GM23338 (cell line): ENCODE measurements around the gene RER1. TPM values are rescaled to one million over a fixed set of nuclear protein-coding genes. Genes with fewer than 3 reads are reported as not detected.

Experiments
- ATAC-seq: fragments of 200-7000 bp; cut with Tn5 transposase; 3 replicates; pipeline ENCODE4 v1.9.1; 2020
- DNase-seq: peaks from one replicate; pipeline ENCODE4 v3.0.0-alpha.2; 2015; ENCODE audit warnings: low spot score
- H2AFZ ChIP-seq: fragments of 200-600 bp; sonication (generic); 2 replicates; pipeline ENCODE4 v1.8.0; 2016; ENCODE audit warnings: antibody characterized with exemption, mild to moderate bottlenecking, moderate library complexity
- H3F3A ChIP-seq: fragments of 200-600 bp; sonication (generic); replicated peaks from 2 replicates; pipeline ENCODE4 v1.8.0; 2017; ENCODE audit warnings: antibody characterized with exemption, mixed run types, low read depth
- H3K27ac ChIP-seq: fragments of 200-600 bp; sonication (generic); 2 replicates; pipeline ENCODE4 v1.6.1; 2016; ENCODE audit warnings: low read depth
- H3K27me3 ChIP-seq: fragments of 200-600 bp; sonication (generic); 2 replicates; pipeline ENCODE4 v1.8.0; 2016; ENCODE audit warnings: mild to moderate bottlenecking, mixed run types, moderate library complexity; ENCODE audit not compliant: insufficient read depth
- H3K36me3 ChIP-seq: fragments of 200-600 bp; sonication (generic); 2 replicates; pipeline ENCODE4 v1.8.0; 2016; ENCODE audit warnings: mild to moderate bottlenecking; ENCODE audit not compliant: insufficient read depth
- H3K4me1 ChIP-seq: fragments of 200-600 bp; sonication (generic); 2 replicates; pipeline ENCODE4 v1.8.0; 2016; ENCODE audit warnings: mild to moderate bottlenecking, moderate library complexity; ENCODE audit not compliant: insufficient read depth
- H3K4me2 ChIP-seq: fragments of 200-600 bp; sonication (generic); 2 replicates; pipeline ENCODE4 v1.7.1; 2017; ENCODE audit warnings: mixed run types
- H3K4me3 ChIP-seq: fragments of 200-600 bp; sonication (generic); 2 replicates; pipeline ENCODE4 v1.6.1; 2016; ENCODE audit warnings: mixed run types
- H3K79me2 ChIP-seq: fragments of 200-600 bp; sonication (generic); replicated peaks from 2 replicates; pipeline ENCODE4 v1.8.0; 2017; ENCODE audit warnings: mild to moderate bottlenecking; ENCODE audit not compliant: insufficient read depth
- H3K9me2 ChIP-seq: fragments of 200-600 bp; sonication (generic); 2 replicates; pipeline ENCODE4 v1.8.0; 2017; ENCODE audit not compliant: insufficient read depth
- H4K20me1 ChIP-seq: fragments of 200-600 bp; sonication (generic); replicated peaks from 2 replicates; pipeline ENCODE4 v1.8.0; 2017; ENCODE audit warnings: mild to moderate bottlenecking; ENCODE audit not compliant: insufficient read depth
- H3K27ac Mint-ChIP-seq: 2 replicates; pipeline ENCODE4 v1.8.0; 2020; ENCODE audit warnings: inconsistent platforms, mild to moderate bottlenecking, moderate library complexity, mixed read lengths
- H3K27me3 Mint-ChIP-seq: 3 replicates; pipeline ENCODE4 v1.8.0; 2022; ENCODE audit warnings: low read depth, mild to moderate bottlenecking, moderate library complexity, mixed read lengths, inconsistent platforms; ENCODE audit not compliant: insufficient read depth, poor library complexity
- H3K36me3 Mint-ChIP-seq: 3 replicates; pipeline ENCODE4 v1.8.0; 2021; ENCODE audit warnings: low read depth, mild to moderate bottlenecking, inconsistent platforms, moderate library complexity, mixed read lengths
- H3K4me1 Mint-ChIP-seq: 3 replicates; pipeline ENCODE4 v1.8.0; 2020; ENCODE audit warnings: mild to moderate bottlenecking, inconsistent platforms, mixed read lengths
- H3K4me3 Mint-ChIP-seq: 3 replicates; pipeline ENCODE4 v1.8.0; 2021; ENCODE audit warnings: moderate library complexity, mild to moderate bottlenecking, inconsistent platforms, mixed read lengths
- H3K9me3 Mint-ChIP-seq: 3 replicates; pipeline ENCODE4 v1.8.0; 2020; ENCODE audit warnings: moderate library complexity, mild to moderate bottlenecking, inconsistent platforms, mixed read lengths
- EZH2 ChIP-seq: fragments of 200-600 bp; sonication (generic); IDR thresholded peaks from one replicate; pipeline ENCODE4 v1.8.0; 2017; ENCODE audit warnings: antibody characterized with exemption, mild to moderate bottlenecking, low read depth; ENCODE audit not compliant: unreplicated experiment
- ZNF331 ChIP-seq: fragments of 250-450 bp; sonication (Bioruptor Pico); IDR thresholded peaks from 2 replicates; pipeline ENCODE4 v1.5.0; 2020; ENCODE audit warnings: low read depth, mild to moderate bottlenecking, moderate library complexity
- ZNF462 ChIP-seq: fragments of 250-450 bp; sonication (Bioruptor Pico); IDR thresholded peaks from 2 replicates; pipeline ENCODE4 v1.5.0; 2020; ENCODE audit warnings: mild to moderate bottlenecking, moderate library complexity
- polyA plus RNA-seq: library from polyadenylated mRNA; unstranded; fragments of >200 nt; fragmentation: Nextera tagmentation; extraction: Ambion mirVana; gene quantifications from 2 replicates; pipeline ENCODE4 v1.2.1, GENCODE V29; 2016
- total RNA-seq: library from RNA; depleted of rRNA; stranded (reverse); fragments of >200 nt; shearing (Covaris generic); gene quantifications from 2 replicates; pipeline ENCODE4 v1.2.3, GENCODE V29; 2014

Gene RER1
- total and polyA plus RNA-seq, 2 experiments from 2014 or later = 58.4 to 99.5 TPM

- no peak for TF ChIP-seq ZNF462 (CRISPR knock-in tag)
Measured at GRCh38 chr1:2384941-2385481, 6.6 kb upstream of the RER1 start (continued).

GRCh38 chr1:2385606-2386280 lies 5.9 kb upstream of the RER1 start:
- H3K9me2 ChIP-seq = no peaks in the 10 kb centered on the region

More at GRCh38 chr1:2385606-2386280, 5.9 kb upstream of the RER1 start:
- Mint-ChIP-seq H3K27ac (no peak overlapping the region), H3K4me3 (no peak overlapping the region), H3K9me3 (no peaks in the 10 kb centered on the region), H3K36me3 (peaks cover 3% of the 10 kb centered on the region; the same call in 1 of the 3 replicates), H3K27me3 (peaks cover 3% of the 10 kb centered on the region), H3K4me1 (peaks cover 7% of the 10 kb centered on the region; the same call in 2 of the 3 replicates)
- H3K4me3 ChIP-seq = no peak overlapping the region
- H3K79me2 ChIP-seq = peaks cover 7% of the 10 kb centered on the region; the same call in 1 of the 2 replicates
- no peaks in the 10 kb centered on the region; the same call in 1 of the 2 replicates for H3K4me1 ChIP-seq
- H3K36me3 ChIP-seq = no peaks in the 10 kb centered on the region
- no peaks in the 10 kb centered on the region for H3K27me3 ChIP-seq
- TF ChIP-seq EZH2 (no peak), ZNF331 (CRISPR knock-in tag) (no peak)
- H3F3A ChIP-seq = 0 out of 2 replicates have a peak, but pooled peaks cover under 1% of the 10 kb centered on the region
- no peaks in the 10 kb centered on the region for H4K20me1 ChIP-seq
- DNase-seq (no peak), ATAC-seq (no peak)
- no peak overlapping the region for H3K4me2 ChIP-seq
- H3K27ac ChIP-seq = no peak overlapping the region
- H2AFZ ChIP-seq = no peak overlapping the region
